RWPE1 (cell line): Measurements from ENCODE around the gene ALK.

ENCODE experiments used
- CTCF ChIA-PET: fragments of 350-600 bp; sonication (Branson Sonifier 250); formaldehyde crosslinking; extraction: SDS; loops from one replicate; lab custom pipeline; 2021; lab: Yijun Ruan, JAX
- POLR2A ChIA-PET: fragments of 400-600 bp; formaldehyde crosslinking; extraction: SDS; loops from one replicate; lab custom pipeline; 2020; ENCODE audit warnings: antibody characterized with exemption; ENCODE audit not compliant: low non-redundant PET; lab: Yijun Ruan, JAX
- DNase-seq: peaks from one replicate; pipeline ENCODE4 v3.0.0; 2012; ENCODE audit warnings: low spot score
- H3K27ac ChIP-seq: fragments of 450-650 bp; 2 replicates; pipeline ENCODE4 v1.5.1; 2017
- TF ChIP-seq, protein P1 (sequence below): fragments of 450-650 bp; conservative IDR thresholded peaks from 2 replicates; pipeline ENCODE4 v1.5.1; 2017; ENCODE audit warnings: low read depth, mild to moderate bottlenecking

Gene ALK

DNA sequence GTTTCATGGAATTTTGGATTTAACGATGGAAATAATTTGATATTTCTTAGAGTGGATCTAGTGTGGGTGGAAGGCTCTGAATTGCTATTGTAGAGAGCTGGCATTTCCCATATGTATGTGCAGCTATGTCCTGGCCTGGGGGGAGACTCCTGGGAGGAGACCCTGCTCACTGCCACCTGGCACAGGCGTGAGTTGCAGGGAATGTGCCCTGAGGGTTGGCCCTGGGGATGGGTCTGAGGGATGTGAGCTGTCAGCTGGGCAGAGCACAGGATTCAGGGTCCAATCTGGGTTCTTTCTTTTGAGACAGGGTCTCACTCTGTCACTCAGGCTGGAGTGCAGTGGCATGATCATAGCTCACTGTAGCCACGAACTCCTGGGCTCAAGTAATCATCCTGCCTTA lies 686.0 kb downstream of the ALK start:
- ChIA-PET POLR2A (no interaction called here), CTCF (interaction anchor here (0.6 kb wide), 1 partner anchor 351 kb away, joined by 3 read pairs; no protein-coding TSS in a partner anchor)
- TF ChIP-seq, protein P1, sequence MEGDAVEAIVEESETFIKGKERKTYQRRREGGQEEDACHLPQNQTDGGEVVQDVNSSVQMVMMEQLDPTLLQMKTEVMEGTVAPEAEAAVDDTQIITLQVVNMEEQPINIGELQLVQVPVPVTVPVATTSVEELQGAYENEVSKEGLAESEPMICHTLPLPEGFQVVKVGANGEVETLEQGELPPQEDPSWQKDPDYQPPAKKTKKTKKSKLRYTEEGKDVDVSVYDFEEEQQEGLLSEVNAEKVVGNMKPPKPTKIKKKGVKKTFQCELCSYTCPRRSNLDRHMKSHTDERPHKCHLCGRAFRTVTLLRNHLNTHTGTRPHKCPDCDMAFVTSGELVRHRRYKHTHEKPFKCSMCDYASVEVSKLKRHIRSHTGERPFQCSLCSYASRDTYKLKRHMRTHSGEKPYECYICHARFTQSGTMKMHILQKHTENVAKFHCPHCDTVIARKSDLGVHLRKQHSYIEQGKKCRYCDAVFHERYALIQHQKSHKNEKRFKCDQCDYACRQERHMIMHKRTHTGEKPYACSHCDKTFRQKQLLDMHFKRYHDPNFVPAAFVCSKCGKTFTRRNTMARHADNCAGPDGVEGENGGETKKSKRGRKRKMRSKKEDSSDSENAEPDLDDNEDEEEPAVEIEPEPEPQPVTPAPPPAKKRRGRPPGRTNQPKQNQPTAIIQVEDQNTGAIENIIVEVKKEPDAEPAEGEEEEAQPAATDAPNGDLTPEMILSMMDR = no peak
- no peak overlapping the region for H3K27ac ChIP-seq
- DNase-seq = no peak

DNA sequence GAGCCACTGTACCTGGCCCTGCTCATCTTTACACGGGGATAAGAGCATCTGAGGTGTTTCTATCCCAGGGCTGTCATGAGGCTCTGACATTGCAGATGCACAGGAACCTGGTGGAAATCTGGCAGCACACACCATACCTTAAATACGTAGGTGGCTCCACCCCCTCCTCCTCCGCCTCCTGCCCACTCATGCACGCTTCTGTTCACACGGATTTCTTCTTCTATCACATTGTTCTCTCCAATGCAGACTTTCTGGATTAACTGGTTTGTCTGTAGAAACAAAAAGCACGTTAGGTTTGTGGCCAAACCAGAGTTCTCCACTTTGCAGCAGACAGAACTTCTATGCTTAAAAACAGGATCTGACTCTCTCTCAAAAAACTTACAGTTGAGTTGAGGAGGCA lies 688.0 kb downstream of the ALK start:
- peak; percentile 24 for DNase-seq
- ChIA-PET POLR2A (no interaction called here), CTCF (no interaction called here)
- no peak overlapping the region for H3K27ac ChIP-seq
- TF ChIP-seq, protein P1 = no peak

DNA sequence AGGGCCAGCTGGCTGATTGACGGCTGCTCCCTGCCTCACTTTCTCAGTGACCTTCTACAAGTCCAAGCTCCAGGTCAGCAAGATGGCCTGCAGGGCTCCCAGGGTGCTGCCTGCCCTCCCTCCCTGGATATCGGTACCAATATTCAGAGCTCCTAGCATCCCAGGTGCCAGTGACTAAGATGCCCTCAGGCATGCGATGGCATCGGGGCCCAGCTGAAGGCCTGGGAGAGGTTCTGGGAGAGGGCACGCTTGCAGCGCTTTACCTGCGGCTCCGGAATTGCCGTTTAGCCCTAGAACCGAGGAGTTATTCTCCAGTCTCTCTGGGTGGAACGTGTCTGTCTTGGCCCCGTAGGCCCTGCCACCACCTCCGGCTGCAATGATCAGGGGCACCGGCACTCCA lies 689.3 kb downstream of the ALK start:
- no peak for DNase-seq
- no peak overlapping the region for H3K27ac ChIP-seq
- POLR2A ChIA-PET = no interaction called here
- TF ChIP-seq, protein P1 = no peak
- CTCF ChIA-PET = no interaction called here

DNA sequence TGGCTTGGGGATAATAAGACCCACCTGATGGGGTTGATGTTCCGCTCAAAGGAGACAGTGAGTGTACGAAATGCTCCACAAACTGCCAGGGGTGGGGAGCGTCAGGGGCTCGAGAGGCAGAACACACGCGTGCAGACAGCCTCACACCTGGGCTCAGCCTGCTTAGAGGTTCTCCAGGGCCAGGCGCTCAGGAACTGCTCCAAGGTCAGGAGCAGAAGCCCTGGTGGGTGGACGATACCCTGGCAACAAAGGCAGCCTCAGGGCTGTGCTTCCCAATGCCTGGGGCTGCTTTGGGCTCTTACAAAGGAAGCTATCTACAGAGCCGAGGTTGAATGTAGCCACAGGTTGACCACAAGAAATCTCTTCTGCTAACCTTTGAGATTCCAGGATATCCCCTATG lies 691.7 kb downstream of the ALK start:
- ChIA-PET POLR2A (no interaction called here), CTCF (interaction anchor here (0.6 kb wide), 1 partner anchor 1050 kb away, joined by 3 read pairs; no protein-coding TSS in a partner anchor)
- TF ChIP-seq, protein P1 = no peak
- H3K27ac ChIP-seq = no peak overlapping the region
- DNase-seq = no peak

DNA sequence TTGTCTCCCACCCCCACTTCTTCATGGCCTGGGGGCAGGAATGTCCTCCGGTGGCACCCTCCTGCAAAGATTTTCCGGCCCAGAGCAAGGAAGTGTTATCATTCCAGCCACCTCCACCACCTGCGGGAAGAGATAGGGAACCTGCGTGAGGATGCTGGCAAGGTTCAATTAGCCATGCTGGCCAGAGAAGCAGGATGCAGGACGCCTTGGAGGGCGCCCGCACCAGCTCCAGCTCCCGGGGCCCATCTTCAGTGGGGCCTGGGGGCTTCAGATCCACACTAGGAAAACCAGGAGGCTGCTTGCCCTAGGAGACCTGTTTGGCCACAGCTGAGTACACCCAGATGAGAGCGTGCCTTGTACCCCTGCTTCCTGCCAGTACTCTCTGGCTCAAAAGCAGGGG lies 692.4 kb downstream of the ALK start:
- ChIA-PET POLR2A (no interaction called here), CTCF (no interaction called here)
- no peak for DNase-seq
- TF ChIP-seq, protein P1 = no peak
- no peak overlapping the region for H3K27ac ChIP-seq

DNA sequence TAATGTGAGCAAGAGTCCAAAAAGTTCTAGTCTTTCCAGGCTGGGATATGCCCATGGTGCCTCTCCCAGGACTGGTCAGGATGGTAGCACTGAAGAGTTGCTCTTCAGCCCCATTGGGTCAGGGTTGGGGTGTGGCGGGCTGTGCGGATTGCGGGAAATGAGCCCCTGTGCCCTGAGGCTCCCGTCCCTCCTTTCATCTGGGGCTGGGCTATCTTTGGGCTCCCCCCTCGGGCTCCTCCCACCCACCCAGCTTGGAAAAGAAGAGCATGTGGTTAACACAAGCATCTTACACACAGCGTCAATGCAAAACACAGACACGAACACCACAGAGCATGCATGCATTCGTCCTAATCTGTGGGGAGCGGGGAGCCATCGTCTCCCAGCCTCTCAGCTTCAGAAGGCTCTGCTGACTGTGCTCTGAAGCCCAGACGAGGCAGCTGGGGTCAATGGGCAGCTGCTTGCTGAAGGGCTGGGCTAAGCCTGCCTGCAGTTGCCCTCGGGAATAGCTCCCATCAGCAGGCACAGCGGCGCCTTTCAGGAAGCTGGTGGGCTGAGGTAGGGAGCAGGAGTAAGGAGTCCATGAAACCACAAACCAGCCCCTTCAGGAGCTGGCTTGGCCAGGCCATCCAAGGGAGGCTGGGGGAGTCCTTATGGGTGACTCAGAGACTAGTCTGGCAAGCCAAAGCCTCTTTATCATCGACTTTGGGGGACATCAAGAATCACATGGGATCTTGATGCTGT lies 693.3 kb downstream of the ALK start:
- DNase-seq = no peak
- H3K27ac ChIP-seq = no peak overlapping the region
- POLR2A ChIA-PET = no interaction called here
- CTCF ChIA-PET = interaction anchor here (1.0 kb wide), 1 partner anchor 10 kb away, joined by 5 read pairs; no protein-coding TSS in a partner anchor
- TF ChIP-seq, protein P1 = no peak
